HEK293T (cell line): ENCODE data around the gene ZNF765.
"Not testable (repeated sequence)": the region's sequence is repeated elsewhere in the genome, so short reads cannot be mapped to it uniquely, and the experiment has no call there.

ENCODE experiments used
- CTCF ChIA-PET: fragments of 350-600 bp; formaldehyde crosslinking; extraction: SDS; loops from one replicate; lab custom pipeline; 2021; ENCODE audit warnings: antibody characterized with exemption, inconsistent platforms; lab: Yijun Ruan, JAX
- POLR2A ChIA-PET: fragments of 350-600 bp; formaldehyde crosslinking; extraction: SDS; loops from one replicate; lab custom pipeline; 2020; ENCODE audit warnings: antibody characterized with exemption, inconsistent platforms; lab: Yijun Ruan, JAX
- DNase-seq: peaks from one replicate; pipeline ENCODE4 v3.0.0; 2012; ENCODE audit warnings: mixed read lengths; ENCODE audit errors: extremely low spot score
- ARNT ChIP-seq: fragments of 450-650 bp; IDR thresholded peaks from 2 replicates; pipeline ENCODE4 v1.6.1; 2017; ENCODE audit warnings: mild to moderate bottlenecking
- BHLHE40 ChIP-seq: fragments of 450-650 bp; IDR thresholded peaks from 2 replicates; pipeline ENCODE4 v1.6.1; 2016; ENCODE audit warnings: mild to moderate bottlenecking, moderate library complexity, borderline replicate concordance
- CTBP1 ChIP-seq: fragments of 450-650 bp; IDR thresholded peaks from 2 replicates; pipeline ENCODE4 v1.6.1; 2016; ENCODE audit warnings: borderline replicate concordance
- ELF4 ChIP-seq: fragments of 450-650 bp; IDR thresholded peaks from 2 replicates; pipeline ENCODE4 v1.6.1; 2017; ENCODE audit warnings: antibody characterized with exemption
- FOXA1 ChIP-seq: fragments of 450-650 bp; IDR thresholded peaks from 2 replicates; pipeline ENCODE4 v1.6.1; 2016; ENCODE audit warnings: mild to moderate bottlenecking
- FOXK2 ChIP-seq: fragments of 450-650 bp; IDR thresholded peaks from 2 replicates; pipeline ENCODE4 v1.6.1; 2016; ENCODE audit warnings: mild to moderate bottlenecking
- FOXM1 ChIP-seq: fragments of 450-650 bp; IDR thresholded peaks from 2 replicates; pipeline ENCODE4 v1.6.1; 2017; ENCODE audit warnings: mild to moderate bottlenecking, borderline replicate concordance
- HDGF ChIP-seq: fragments of 450-650 bp; IDR thresholded peaks from 2 replicates; pipeline ENCODE4 v1.6.1; 2017; ENCODE audit warnings: antibody characterized with exemption, borderline replicate concordance
- L3MBTL2 ChIP-seq: fragments of 450-650 bp; conservative IDR thresholded peaks from 2 replicates; pipeline ENCODE4 v1.6.1; 2016; ENCODE audit warnings: mild to moderate bottlenecking
- LEF1 ChIP-seq: fragments of 450-650 bp; IDR thresholded peaks from 2 replicates; pipeline ENCODE4 v1.6.1; 2017; ENCODE audit warnings: mild to moderate bottlenecking, borderline replicate concordance
- NFRKB ChIP-seq: fragments of 450-650 bp; IDR thresholded peaks from 2 replicates; pipeline ENCODE4 v1.6.1; 2016; ENCODE audit warnings: mild to moderate bottlenecking, moderate library complexity
- PKNOX1 ChIP-seq: fragments of 450-650 bp; IDR thresholded peaks from 2 replicates; pipeline ENCODE4 v1.6.1; 2016
- SP1 ChIP-seq: fragments of 450-650 bp; IDR thresholded peaks from 2 replicates; pipeline ENCODE4 v1.6.1; 2017
- SUZ12 ChIP-seq: fragments of 450-650 bp; IDR thresholded peaks from 2 replicates; pipeline ENCODE4 v1.6.1; 2016; ENCODE audit warnings: mild to moderate bottlenecking
- TARDBP ChIP-seq: fragments of 450-650 bp; IDR thresholded peaks from 2 replicates; pipeline ENCODE4 v1.6.1; 2016
- ZNF384 ChIP-seq: fragments of 450-650 bp; IDR thresholded peaks from 2 replicates; pipeline ENCODE4 v1.6.1; 2016

The ZNF765 gene

GRCh38 chr19:53462861-53463260 is 67.9 kb downstream of the ZNF765 start:
- CTCF ChIA-PET = no interaction called here
- DNase-seq = no peak
- TF ChIP-seq CTBP1 (no peak), TARDBP (no peak), BHLHE40 (no peak), FOXK2 (no peak), HDGF (no peak), PKNOX1 (no peak), L3MBTL2 (no peak), LEF1 (no peak), FOXM1 (no peak)
- POLR2A ChIA-PET = no interaction called here

- ChIA-PET POLR2A (no interaction called here), CTCF (no interaction called here)
- DNase-seq = no peak
- TF ChIP-seq SP1 (no peak), ARNT (no peak), LEF1 (no peak), ELF4 (no peak), HDGF (no peak), PKNOX1 (no peak)
These were observed 68.3 kb downstream of the ZNF765 start for GRCh38 chr19:53463263-53463662.

- POLR2A ChIA-PET = no interaction called here
- TF ChIP-seq L3MBTL2 (no peak), NFRKB (no peak), SUZ12 (no peak), BHLHE40 (no peak), FOXM1 (no peak), FOXA1 (no peak), PKNOX1 (no peak), SP1 (no peak), ARNT (no peak), LEF1 (no peak), TARDBP (no peak)
- no peak for DNase-seq
- CTCF ChIA-PET = no interaction called here
These were observed 72.0 kb downstream of the ZNF765 start for GRCh38 chr19:53466726-53467484.

- DNase-seq = peak; percentile 25
- ChIA-PET CTCF (no interaction called here), POLR2A (no interaction called here)
- TF ChIP-seq FOXK2 = no peak
- TF ChIP-seq SP1 = no peak
- no peak for TF ChIP-seq CTBP1
- TF ChIP-seq BHLHE40 = no peak
- no peak for TF ChIP-seq TARDBP
- TF ChIP-seq SUZ12 = no peak
- no peak for TF ChIP-seq NFRKB
- TF ChIP-seq HDGF = no peak
- no peak for TF ChIP-seq L3MBTL2
- no peak for TF ChIP-seq ZNF384
These were observed 72.7 kb downstream of the ZNF765 start, which contains the start of gene ZNF813 for GRCh38 chr19:53467485-53468262. Gene ZNF813 (plus strand): TSS chr19:53467733. CDS start chr19:53483823, 16,090 bp downstream.

- POLR2A ChIA-PET = not testable (repeated sequence)
These were observed 73.7 kb downstream of the ZNF765 start for GRCh38 chr19:53468628-53469027.

GRCh38 chr19:53471916-53472315 is 77.0 kb downstream of the ZNF765 start:
- ChIA-PET POLR2A (no interaction called here), CTCF (no interaction called here)
- no peak for DNase-seq
- TF ChIP-seq PKNOX1 (no peak), SUZ12 (no peak), CTBP1 (no peak), SP1 (no peak), LEF1 (no peak), TARDBP (no peak), FOXM1 (no peak)

More at GRCh38 chr19:53468628-53469027, 73.7 kb downstream of the ZNF765 start:
- DNase-seq, CTCF ChIA-PET: not testable (repeated sequence)

- CTCF ChIA-PET, DNase-seq, POLR2A ChIA-PET: not testable (repeated sequence)
These were observed 79.9 kb downstream of the ZNF765 start for GRCh38 chr19:53474832-53475231.

- DNase-seq, POLR2A ChIA-PET, CTCF ChIA-PET: not testable (repeated sequence)
These were observed 80.5 kb downstream of the ZNF765 start for GRCh38 chr19:53475470-53475869.
